HEK293 (cell line): Measurements from ENCODE around the gene IL10RB.

Experiments
- CTCF ChIA-PET: fragments of 350-600 bp; formaldehyde crosslinking; extraction: SDS; loops from one replicate; lab custom pipeline; 2021; ENCODE audit warnings: antibody characterized with exemption; lab: Yijun Ruan, JAX
- POLR2A ChIA-PET: fragments of 300-600 bp; formaldehyde crosslinking; extraction: SDS; loops from one replicate; lab custom pipeline; 2020; ENCODE audit warnings: antibody characterized with exemption, inconsistent platforms; lab: Yijun Ruan, JAX
- H3K27ac ChIP-seq: fragments of 200-500 bp; sonication (Bioruptor generic); 2 replicates; pipeline ENCODE4 v1.5.1; 2014; ENCODE audit warnings: low read depth, low read length, control low read depth, inconsistent platforms; ENCODE audit errors: extremely low read depth
- H3K36me3 ChIP-seq, 2 experiments: fragments of 200-500 bp in 1 of 2; sonication (Bioruptor generic) in 1 of 2; 1 replicate in 1 of 2; 2 replicates in 1 of 2; pipeline ENCODE4 v1.5.1; 2014 to 2017; ENCODE audit warnings: inconsistent platforms in 2 of 2, low read length in 2 of 2; ENCODE audit not compliant: control insufficient read depth in 2 of 2, insufficient read depth in 1 of 2
- H3K4me1 ChIP-seq: fragments of 200-500 bp; sonication (Bioruptor generic); 2 replicates; pipeline ENCODE4 v1.5.1; 2014; ENCODE audit warnings: mild to moderate bottlenecking, low read length, inconsistent platforms; ENCODE audit not compliant: control insufficient read depth, insufficient read depth
- H3K4me3 ChIP-seq: 2 replicates; pipeline ENCODE4 v1.5.1; 2011; ENCODE audit warnings: low read depth, mild to moderate bottlenecking, control low read depth, low read length, moderate library complexity
- H3K9me3 ChIP-seq: fragments of 200-500 bp; sonication (Bioruptor generic); 2 replicates; pipeline ENCODE4 v1.5.1; 2014; ENCODE audit warnings: low read depth, low read length, inconsistent platforms; ENCODE audit not compliant: control insufficient read depth, insufficient read depth
- GLI2 ChIP-seq: fragments of 450-650 bp; formaldehyde crosslinking; IDR thresholded peaks from 2 replicates; pipeline ENCODE4; 2017; ENCODE audit warnings: missing biosample characterization, missing genetic modification characterization, low read depth, borderline replicate concordance
- PRDM1 ChIP-seq: fragments of 450-650 bp; formaldehyde crosslinking; IDR thresholded peaks from 2 replicates; pipeline ENCODE4; 2016; ENCODE audit warnings: missing biosample characterization, missing genetic modification characterization
- RBAK ChIP-seq: fragments of 450-650 bp; formaldehyde crosslinking; IDR thresholded peaks from 2 replicates; pipeline ENCODE4 v1.5.1; 2016; ENCODE audit warnings: missing biosample characterization, missing genetic modification characterization
- TRIM28 ChIP-seq: IDR thresholded peaks from 2 replicates; pipeline ENCODE4 v1.6.1; 2011; ENCODE audit warnings: low read length, control low read depth, borderline replicate concordance
- ZBTB20 ChIP-seq: fragments of 450-650 bp; formaldehyde crosslinking; IDR thresholded peaks from 2 replicates; pipeline ENCODE4 v1.5.1; 2016; ENCODE audit warnings: missing biosample characterization, missing genetic modification characterization
- ZFP37 ChIP-seq: fragments of 450-650 bp; formaldehyde crosslinking; IDR thresholded peaks from 2 replicates; pipeline ENCODE4 v1.5.1; 2016; ENCODE audit warnings: missing biosample characterization, missing genetic modification characterization
- ZNF132 ChIP-seq: fragments of 450-650 bp; formaldehyde crosslinking; IDR thresholded peaks from 2 replicates; pipeline ENCODE4 v1.5.1; 2017; ENCODE audit warnings: missing biosample characterization, missing genetic modification characterization, borderline replicate concordance
- ZNF175 ChIP-seq: fragments of 450-650 bp; formaldehyde crosslinking; IDR thresholded peaks from 2 replicates; pipeline ENCODE4 v1.5.1; 2016; ENCODE audit warnings: missing biosample characterization, missing genetic modification characterization
- ZNF266 ChIP-seq: fragments of 450-650 bp; formaldehyde crosslinking; IDR thresholded peaks from 2 replicates; pipeline ENCODE4 v1.5.1; 2016; ENCODE audit warnings: missing biosample characterization, missing genetic modification characterization, low read depth
- ZNF302 ChIP-seq: fragments of 450-650 bp; formaldehyde crosslinking; IDR thresholded peaks from 2 replicates; pipeline ENCODE4 v1.5.1; 2016; ENCODE audit warnings: missing biosample characterization, missing genetic modification characterization, low read depth
- ZNF335 ChIP-seq: fragments of 450-650 bp; formaldehyde crosslinking; conservative IDR thresholded peaks from 2 replicates; pipeline ENCODE4 v1.5.1; 2016; ENCODE audit warnings: missing biosample characterization, missing genetic modification characterization
- ZNF341 ChIP-seq: fragments of 450-650 bp; formaldehyde crosslinking; IDR thresholded peaks from 2 replicates; pipeline ENCODE4; 2016; ENCODE audit warnings: low read depth, missing biosample characterization, missing genetic modification characterization
- ZNF354C ChIP-seq: fragments of 450-650 bp; formaldehyde crosslinking; IDR thresholded peaks from 2 replicates; pipeline ENCODE4 v1.5.1; 2016; ENCODE audit warnings: missing biosample characterization, missing genetic modification characterization, low read depth, borderline replicate concordance
- ZNF391 ChIP-seq: fragments of 450-650 bp; formaldehyde crosslinking; IDR thresholded peaks from 2 replicates; pipeline ENCODE4 v1.5.1; 2016; ENCODE audit warnings: low read depth, missing biosample characterization, missing genetic modification characterization, borderline replicate concordance
- ZNF521 ChIP-seq: fragments of 450-650 bp; formaldehyde crosslinking; IDR thresholded peaks from 2 replicates; pipeline ENCODE4 v1.5.1; 2017; ENCODE audit warnings: missing biosample characterization, mild to moderate bottlenecking, missing genetic modification characterization
- ZNF600 ChIP-seq: fragments of 450-650 bp; formaldehyde crosslinking; IDR thresholded peaks from 2 replicates; pipeline ENCODE4 v1.5.1; 2016; ENCODE audit warnings: missing biosample characterization, missing genetic modification characterization
- ZNF629 ChIP-seq: fragments of 450-650 bp; formaldehyde crosslinking; IDR thresholded peaks from 2 replicates; pipeline ENCODE4 v1.5.1; 2017; ENCODE audit warnings: missing biosample characterization, missing genetic modification characterization
- ZNF707 ChIP-seq: fragments of 450-650 bp; formaldehyde crosslinking; IDR thresholded peaks from 2 replicates; pipeline ENCODE4 v1.5.1; 2016; ENCODE audit warnings: missing biosample characterization, missing genetic modification characterization
- ZNF747 ChIP-seq: fragments of 450-650 bp; formaldehyde crosslinking; IDR thresholded peaks from 2 replicates; pipeline ENCODE4 v1.5.1; 2016; ENCODE audit warnings: missing biosample characterization, missing genetic modification characterization
- TF ChIP-seq, protein P1 (sequence below): fragments of 450-650 bp; formaldehyde crosslinking; IDR thresholded peaks from 2 replicates; pipeline ENCODE4 v1.5.1; 2016; ENCODE audit warnings: missing biosample characterization, missing genetic modification characterization
- TF ChIP-seq, protein P2 (sequence below): fragments of 450-650 bp; formaldehyde crosslinking; IDR thresholded peaks from 2 replicates; pipeline ENCODE4 v1.5.1; 2016; ENCODE audit warnings: missing biosample characterization, missing genetic modification characterization

IL10RB gene

DNA sequence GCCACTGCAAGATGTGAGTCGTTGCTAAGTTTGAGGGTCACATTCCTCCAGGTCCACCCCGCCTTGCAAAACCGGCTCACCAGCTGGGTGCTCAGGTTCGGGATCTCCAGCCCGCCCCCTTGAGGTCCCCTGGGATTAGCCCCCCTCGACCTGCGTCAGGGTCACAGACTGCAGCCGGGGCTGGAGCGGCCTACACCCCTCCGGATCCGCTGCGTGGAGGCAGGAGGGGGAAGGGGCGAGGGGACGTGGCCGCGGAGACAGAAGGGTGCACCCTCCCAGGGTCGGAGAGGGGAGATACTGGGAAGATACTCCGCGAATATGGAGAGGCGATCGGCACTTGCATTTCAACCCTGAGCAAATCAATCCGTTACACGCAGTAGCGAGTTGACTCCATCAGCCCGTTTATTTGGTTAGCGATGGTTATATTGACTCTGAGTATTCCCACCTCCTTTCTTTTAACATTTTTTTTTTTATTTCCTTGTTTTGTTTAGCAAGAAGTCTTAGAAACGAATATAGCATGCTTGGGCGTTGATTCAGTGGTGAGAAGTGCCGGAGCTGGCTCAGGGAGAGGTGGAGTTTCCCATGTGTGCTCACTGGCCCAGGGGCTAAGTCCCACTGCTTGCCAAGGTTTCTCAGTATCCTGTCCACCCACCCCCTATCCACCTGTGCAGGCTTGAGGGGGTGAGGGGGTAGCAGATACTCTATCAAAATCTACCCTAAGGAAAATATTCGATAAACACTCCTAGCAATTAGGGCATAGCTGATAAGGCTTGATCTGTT is 35.4 kb upstream of the IL10RB start (continued):
- TF ChIP-seq TRIM28 (no peak), ZNF521 (tag by site-specific recombination) (no peak), ZNF629 (tag by site-specific recombination) (0 out of 2 replicates have a peak, but pooled peaks have one; percentile 12), ZBTB20 (tag by site-specific recombination) (peak; percentile 68), ZNF335 (tag by site-specific recombination) (peak; percentile 96; the same call in 1 of the 2 replicates), GLI2 (tag by site-specific recombination) (no peak), ZNF132 (tag by site-specific recombination) (no peak), ZNF266 (tag by site-specific recombination) (no peak), ZNF391 (no peak), ZNF175 (no peak), ZFP37 (tag by site-specific recombination) (no peak), RBAK (tag by site-specific recombination) (no peak), ZNF341 (no peak)
- TF ChIP-seq, protein P1, sequence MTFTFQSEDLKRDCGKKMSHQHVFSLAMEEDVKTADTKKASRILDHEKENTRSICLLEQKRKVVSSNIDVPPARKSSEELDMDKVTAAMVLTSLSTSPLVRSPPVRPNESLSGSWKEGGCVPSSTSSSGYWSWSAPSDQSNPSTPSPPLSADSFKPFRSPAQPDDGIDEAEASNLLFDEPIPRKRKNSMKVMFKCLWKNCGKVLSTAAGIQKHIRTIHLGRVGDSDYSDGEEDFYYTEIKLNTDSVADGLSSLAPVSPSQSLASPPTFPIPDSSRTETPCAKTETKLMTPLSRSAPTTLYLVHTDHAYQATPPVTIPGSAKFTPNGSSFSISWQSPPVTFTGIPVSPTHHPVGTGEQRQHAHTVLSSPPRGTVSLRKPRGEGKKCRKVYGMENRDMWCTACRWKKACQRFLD (tag by site-specific recombination) = no peak

DNA sequence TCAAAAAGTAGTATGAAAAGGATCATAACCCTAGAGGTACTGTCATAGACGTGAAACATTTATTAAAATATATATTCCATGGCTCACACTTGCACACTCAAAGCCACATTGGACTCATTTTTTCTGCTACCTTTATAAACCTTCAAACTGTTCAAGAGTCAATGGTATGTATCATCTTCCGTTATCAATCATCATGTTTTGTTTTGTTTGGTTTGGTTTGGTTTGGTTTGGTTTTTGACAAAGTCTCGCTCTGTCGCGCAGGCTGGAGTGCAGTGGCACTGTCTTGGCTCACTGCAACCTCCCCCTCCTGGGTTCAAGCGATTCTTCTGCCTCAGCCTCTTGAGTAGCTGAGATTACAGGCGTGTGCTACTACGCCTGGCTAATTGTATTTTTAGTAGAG is 34.6 kb upstream of the IL10RB start:
- TF ChIP-seq ZNF600 (tag by site-specific recombination) (peak; percentile 43), ZNF302 (tag by site-specific recombination) (no peak)
- Histone ChIP-seq H3K4me3 (no peak overlapping the region), H3K27ac (no peak overlapping the region), H3K36me3 (no peaks in the 10 kb centered on the region), H3K9me3 (no peaks in the 10 kb centered on the region), H3K4me1 (peaks cover 9% of the 10 kb centered on the region)
- CTCF ChIA-PET = interaction anchor here (1.0 to 1.2 kb wide), 2 partner anchors 32 to 130 kb away, joined by 5 read pairs; no protein-coding TSS in a partner anchor
- POLR2A ChIA-PET = interaction anchor here (1.2 kb wide), 1 partner anchor 213 kb away, joined by 4 read pairs; no protein-coding TSS in a partner anchor

DNA sequence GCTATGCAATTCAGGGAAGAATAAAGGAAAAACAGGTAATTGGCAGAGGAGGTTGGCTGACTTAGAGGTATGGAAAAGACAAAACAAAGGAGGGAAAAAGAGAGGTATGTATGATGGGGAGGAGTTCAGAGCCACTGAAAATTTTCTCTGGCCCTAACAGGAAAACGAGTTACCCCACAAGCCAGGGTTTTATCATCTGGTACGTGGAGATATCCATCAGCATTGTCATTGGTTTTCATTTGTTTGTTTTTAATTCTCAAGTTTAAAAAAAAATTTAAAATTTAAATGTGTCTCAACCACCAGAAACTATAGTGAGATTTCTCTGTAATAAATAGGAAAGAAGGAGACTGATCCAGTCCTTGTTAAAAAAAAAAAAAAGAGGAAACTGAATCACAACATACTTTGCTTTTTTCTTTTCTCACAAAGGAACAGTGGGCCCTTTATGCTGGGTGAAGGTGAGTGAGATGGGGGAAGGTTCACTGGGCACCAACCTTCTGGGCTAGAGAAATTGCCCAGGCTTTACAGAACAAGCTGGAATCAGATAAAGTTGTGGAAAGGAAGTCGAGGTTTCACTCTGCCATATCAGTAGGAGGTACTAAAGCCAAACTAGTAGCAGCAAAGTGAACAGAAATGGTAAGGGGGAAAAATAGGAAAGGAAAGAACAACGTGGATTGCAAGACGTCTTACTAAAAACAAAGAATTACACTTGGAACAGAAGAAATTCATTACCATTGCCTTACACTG is 33.7 kb upstream of the IL10RB start:
- Histone ChIP-seq H3K9me3 (no peaks in the 10 kb centered on the region), H3K4me3 (no peak overlapping the region), H3K27ac (no peak overlapping the region), H3K4me1 (peaks cover 5% of the 10 kb centered on the region), H3K36me3 (no peaks in the 10 kb centered on the region)
- POLR2A ChIA-PET = no interaction called here
- TF ChIP-seq, protein P2, sequence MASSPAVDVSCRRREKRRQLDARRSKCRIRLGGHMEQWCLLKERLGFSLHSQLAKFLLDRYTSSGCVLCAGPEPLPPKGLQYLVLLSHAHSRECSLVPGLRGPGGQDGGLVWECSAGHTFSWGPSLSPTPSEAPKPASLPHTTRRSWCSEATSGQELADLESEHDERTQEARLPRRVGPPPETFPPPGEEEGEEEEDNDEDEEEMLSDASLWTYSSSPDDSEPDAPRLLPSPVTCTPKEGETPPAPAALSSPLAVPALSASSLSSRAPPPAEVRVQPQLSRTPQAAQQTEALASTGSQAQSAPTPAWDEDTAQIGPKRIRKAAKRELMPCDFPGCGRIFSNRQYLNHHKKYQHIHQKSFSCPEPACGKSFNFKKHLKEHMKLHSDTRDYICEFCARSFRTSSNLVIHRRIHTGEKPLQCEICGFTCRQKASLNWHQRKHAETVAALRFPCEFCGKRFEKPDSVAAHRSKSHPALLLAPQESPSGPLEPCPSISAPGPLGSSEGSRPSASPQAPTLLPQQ = no peak
- TF ChIP-seq ZNF707 (tag by site-specific recombination) (no peak), PRDM1 (tag by site-specific recombination) (peak; percentile 53), ZNF354C (tag by site-specific recombination) (no peak), ZNF747 (tag by site-specific recombination) (no peak)
- CTCF ChIA-PET = interaction anchor here (0.8 to 1.2 kb wide), 3 partner anchors 33 to 129 kb away, joined by 5 to 8 read pairs (median 5); no protein-coding TSS in a partner anchor
